Mononuclear cell (primary cell): ENCODE measurements around the gene PCDHB9. TPM values are rescaled to one million over a fixed set of nuclear protein-coding genes. Genes with fewer than 3 reads are reported as not detected.
"Not testable (repeated sequence)": the region's sequence is repeated elsewhere in the genome, so short reads cannot be mapped to it uniquely, and the experiment has no call there.

Experiments used
- H3K27me3 ChIP-seq: 2 replicates; pipeline ENCODE4 v1.6.0; 2011; ENCODE audit warnings: low read length, control low read depth; ENCODE audit not compliant: insufficient read depth
- H3K4me1 ChIP-seq: 2 replicates; pipeline ENCODE4 v1.5.1; 2011; ENCODE audit warnings: mild to moderate bottlenecking, low read length, control low read depth; ENCODE audit not compliant: insufficient read depth
- H3K4me3 ChIP-seq: 2 replicates; pipeline ENCODE4 v1.5.1; 2011; ENCODE audit warnings: mild to moderate bottlenecking, low read length, moderate library complexity
- H3K9me3 ChIP-seq: 2 replicates; pipeline ENCODE4 v1.5.1; 2011; ENCODE audit warnings: low read depth, mild to moderate bottlenecking, control low read depth, low read length
- total RNA-seq: library from RNA; depleted of rRNA; stranded (reverse); fragments of >200 nt; gene quantifications from one replicate; pipeline ENCODE4 v1.2.3, GENCODE V29; 2012

The PCDHB9 gene
- total RNA-seq, 1 donor: 0.31 TPM

- H3K27me3 ChIP-seq: peaks cover 47% of the 10 kb centered on the region
- not testable (repeated sequence) for H3K9me3 ChIP-seq, H3K4me1 ChIP-seq, H3K4me3 ChIP-seq
Measured at GRCh38 chr5:141177577-141178191, 9.3 kb upstream of the PCDHB9 start, which contains the start of gene PCDHB8. TSS of gene PCDHB8 (plus strand) at chr5:141177790. CDS start at chr5:141178035, 245 bp downstream.

GRCh38 chr5:141179371-141179770 is 7.6 kb upstream of the PCDHB9 start:
- H3K4me3 ChIP-seq, H3K4me1 ChIP-seq, H3K9me3 ChIP-seq: not testable (repeated sequence)
- peaks cover 50% of the 10 kb centered on the region for H3K27me3 ChIP-seq

GRCh38 chr5:141179876-141180275 is 7.1 kb upstream of the PCDHB9 start:
- peaks cover 50% of the 10 kb centered on the region for H3K27me3 ChIP-seq
- not testable (repeated sequence) for H3K4me3 ChIP-seq, H3K4me1 ChIP-seq, H3K9me3 ChIP-seq

DNA sequence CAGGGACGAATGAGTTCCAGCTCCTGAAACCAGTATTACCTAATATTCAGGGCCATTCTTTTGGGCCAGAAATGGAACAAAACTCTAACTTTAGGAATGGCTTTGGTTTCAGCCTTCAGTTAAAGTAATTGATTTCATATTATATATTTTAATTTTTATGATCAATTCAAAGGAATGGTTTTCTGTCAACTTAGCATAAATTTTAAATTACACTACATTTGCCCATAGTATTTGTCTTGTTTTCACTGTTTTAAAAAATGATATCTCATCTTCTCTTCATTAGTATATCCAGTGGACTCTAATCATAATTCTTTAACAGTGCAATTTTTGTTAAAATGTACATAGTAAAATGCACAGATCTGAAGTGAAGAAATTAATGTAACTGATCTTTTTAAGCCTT is 6.6 kb upstream of the PCDHB9 start:
- no peak overlapping the region for H3K4me3 ChIP-seq
- no peaks in the 10 kb centered on the region for H3K4me1 ChIP-seq
- H3K27me3 ChIP-seq: peaks cover 48% of the 10 kb centered on the region
- H3K9me3 ChIP-seq: no peaks in the 10 kb centered on the region

- Histone ChIP-seq H3K4me1 (no peaks in the 10 kb centered on the region), H3K4me3 (no peak within 1 kb of the TSS), H3K9me3 (no peaks in the 10 kb centered on the region), H3K27me3 (peaks cover 34% of the 10 kb centered on the region)
Measured at GRCh38 chr5:141182248-141182647, 4.7 kb upstream of the PCDHB9 start, which contains the start of gene PCDHB16. TSS of gene PCDHB16 (plus strand) at chr5:141182387. CDS start at chr5:141182560, 173 bp downstream.

GRCh38 chr5:141184117-141184855 is 2.7 kb upstream of the PCDHB9 start:
- H3K9me3 ChIP-seq, H3K4me3 ChIP-seq, H3K4me1 ChIP-seq: not testable (repeated sequence)
- peaks cover 28% of the 10 kb centered on the region for H3K27me3 ChIP-seq

GRCh38 chr5:141188682-141189081 is 1.7 kb downstream of the PCDHB9 start:
- not testable (repeated sequence) for H3K4me1 ChIP-seq, H3K4me3 ChIP-seq, H3K9me3 ChIP-seq
- peaks cover 34% of the 10 kb centered on the region for H3K27me3 ChIP-seq

GRCh38 chr5:141189131-141189530 is 2.2 kb downstream of the PCDHB9 start:
- H3K27me3 ChIP-seq: peaks cover 34% of the 10 kb centered on the region
- H3K4me1 ChIP-seq, H3K4me3 ChIP-seq, H3K9me3 ChIP-seq: not testable (repeated sequence)

DNA sequence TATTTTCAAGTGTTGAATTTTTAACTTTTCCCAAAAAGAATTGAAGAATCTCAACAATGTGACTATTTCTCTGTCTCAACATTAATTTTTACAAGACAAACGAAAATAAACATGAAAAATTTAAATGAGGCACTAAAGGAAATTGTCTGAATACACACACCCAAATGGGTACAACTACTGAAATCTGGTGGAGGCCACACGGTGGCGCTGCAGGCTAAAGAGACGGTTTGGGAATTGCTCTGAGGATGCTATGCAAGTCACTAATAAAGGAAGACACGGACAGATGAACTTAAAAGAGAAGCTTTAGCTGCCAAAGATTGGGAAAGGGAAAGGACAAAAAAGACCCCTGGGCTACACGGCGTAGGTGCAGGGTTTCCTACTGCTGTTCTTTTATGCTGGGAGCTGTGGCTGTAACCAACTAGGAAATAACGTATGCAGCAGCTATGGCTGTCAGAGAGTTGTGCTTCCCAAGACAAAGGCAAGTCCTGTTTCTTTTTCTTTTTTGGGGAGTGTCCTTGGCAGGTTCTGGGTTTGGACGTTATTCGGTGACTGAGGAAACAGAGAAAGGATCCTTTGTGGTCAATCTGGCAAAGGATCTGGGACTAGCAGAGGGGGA is 5.3 kb downstream of the PCDHB9 start, which contains the start of gene PCDHB10:
TSS of gene PCDHB10 (plus strand) at position 244 of the 616 bp plus-strand sequence. CDS start at position 444, 200 bp downstream.
- peaks cover 31% of the 10 kb centered on the region for H3K27me3 ChIP-seq
- H3K4me3 ChIP-seq: no peak within 1 kb of the TSS
- H3K9me3 ChIP-seq: peaks cover 14% of the 10 kb centered on the region
- H3K4me1 ChIP-seq: no peaks in the 10 kb centered on the region

- peaks cover 37% of the 10 kb centered on the region for H3K27me3 ChIP-seq
- not testable (repeated sequence) for H3K4me1 ChIP-seq, H3K4me3 ChIP-seq
- H3K9me3 ChIP-seq: peaks cover 24% of the 10 kb centered on the region
Measured at GRCh38 chr5:141194332-141194731, 7.4 kb downstream of the PCDHB9 start.

- H3K9me3 ChIP-seq: peaks cover 24% of the 10 kb centered on the region
- H3K4me1 ChIP-seq: no peaks in the 10 kb centered on the region
- H3K4me3 ChIP-seq: no peak overlapping the region
- H3K27me3 ChIP-seq: peaks cover 37% of the 10 kb centered on the region
Measured at GRCh38 chr5:141196363-141196762, 9.4 kb downstream of the PCDHB9 start.

DNA sequence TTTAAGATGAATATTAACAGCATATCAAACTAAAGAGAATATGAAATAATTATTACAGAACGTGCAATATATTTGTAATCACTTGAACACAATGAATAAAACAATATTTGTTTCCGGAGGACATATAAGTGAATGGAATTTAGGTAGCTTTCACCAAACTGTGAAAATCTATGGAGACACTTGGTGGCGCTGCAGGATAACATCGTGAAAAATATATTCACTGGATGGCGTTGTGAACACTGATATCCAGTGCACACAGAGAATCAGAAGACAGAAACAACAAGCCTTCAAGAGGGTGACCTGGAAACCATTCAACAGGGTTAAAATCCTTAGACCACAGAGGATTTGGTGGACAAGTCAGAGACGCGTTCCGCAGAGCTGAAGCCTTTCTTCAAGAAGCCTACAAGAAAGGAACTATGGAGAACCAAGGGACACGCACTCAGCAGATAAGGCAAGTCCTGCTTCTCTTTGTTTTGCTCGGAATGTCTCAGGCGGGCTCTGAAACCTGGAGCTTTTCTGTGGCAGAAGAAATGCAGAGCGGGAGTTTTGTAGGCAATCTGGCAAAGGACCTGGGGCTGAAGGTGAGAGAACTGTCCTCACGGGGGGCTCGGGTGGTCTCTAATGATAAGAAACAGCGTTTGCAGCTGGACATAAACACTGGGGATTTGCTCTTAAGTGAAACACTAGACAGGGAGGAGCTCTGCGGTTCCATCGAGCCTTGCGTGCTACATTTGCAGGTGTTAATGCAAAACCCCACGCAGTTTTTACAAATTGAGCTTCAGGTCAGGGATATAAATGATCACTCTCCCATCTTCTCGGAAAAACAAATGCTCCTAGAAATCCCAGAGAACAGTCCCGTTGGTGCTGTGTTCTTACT is 12.6 kb downstream of the PCDHB9 start, which contains the start of gene PCDHB11:
TSS of gene PCDHB11 (plus strand) at position 269 of the 877 bp plus-strand sequence. CDS start at position 417, 148 bp downstream.
- Histone ChIP-seq H3K9me3 (peaks cover 24% of the 10 kb centered on the region), H3K4me1 (no peaks in the 10 kb centered on the region), H3K4me3 (no peak within 1 kb of the TSS), H3K27me3 (peaks cover 27% of the 10 kb centered on the region)

GRCh38 chr5:141201126-141201525 is 14.2 kb downstream of the PCDHB9 start:
- not testable (repeated sequence) for H3K4me1 ChIP-seq, H3K4me3 ChIP-seq
- Histone ChIP-seq H3K9me3 (peaks cover 20% of the 10 kb centered on the region), H3K27me3 (peaks cover 33% of the 10 kb centered on the region)

DNA sequence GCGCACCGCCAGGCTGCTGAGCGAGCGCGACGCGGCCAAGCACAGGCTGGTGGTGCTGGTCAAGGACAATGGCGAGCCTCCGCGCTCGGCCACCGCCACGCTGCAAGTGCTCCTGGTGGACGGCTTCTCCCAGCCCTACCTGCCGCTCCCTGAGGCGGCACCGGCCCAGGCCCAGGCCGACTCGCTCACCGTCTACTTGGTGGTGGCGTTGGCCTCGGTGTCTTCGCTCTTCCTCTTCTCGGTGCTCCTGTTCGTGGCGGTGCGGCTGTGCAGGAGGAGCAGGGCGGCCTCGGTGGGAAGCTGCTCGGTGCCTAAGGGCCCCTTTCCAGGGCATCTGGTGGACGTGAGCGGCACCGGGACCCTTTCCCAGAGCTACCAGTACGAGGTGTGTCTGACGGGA is 14.7 kb downstream of the PCDHB9 start:
- peaks cover 15% of the 10 kb centered on the region for H3K9me3 ChIP-seq
- not testable (repeated sequence) for H3K4me3 ChIP-seq, H3K4me1 ChIP-seq
- H3K27me3 ChIP-seq: peaks cover 38% of the 10 kb centered on the region
